ENCODE data around the gene ASAP2.

GRCh38 chr2:9221223-9221622, 14.6 kb downstream of the ASAP2 start:
- TF ChIP-seq CTCF (conservative IDR thresholded peaks at IDR 0.05; ENCODE audit: low read length), result no peak
- no peak for TF ChIP-seq EZH2phosphoT487 (IDR thresholded peaks at IDR 0.05; ENCODE audit: borderline replicate concordance)
